MCF 10A (cell line): ENCODE measurements around the gene COG7. TPM values are rescaled to one million over a fixed set of nuclear protein-coding genes. Genes with fewer than 3 reads are reported as not detected.

ENCODE experiments used
- BruUV-seq: library from RNA; stranded (reverse); fragments of 400-500 nt; replicated peaks from 2 replicates; lab custom pipeline; 2021; lab: Mats Ljungman, UMichigan
- CTCF ChIA-PET: fragments of 300-600 bp; sonication (Branson Sonifier 250); formaldehyde crosslinking; extraction: SDS; loops from one replicate; lab custom pipeline; 2021; ENCODE audit warnings: antibody characterized with exemption, inconsistent platforms; lab: Yijun Ruan, JAX
- POLR2A ChIA-PET: fragments of 300-600, 350-650 bp; sonication (Branson Sonifier 250); formaldehyde crosslinking; extraction: SDS; loops from one replicate; lab custom pipeline; 2020; ENCODE audit warnings: antibody characterized with exemption, inconsistent platforms; lab: Yijun Ruan, JAX
- DNase-seq: peaks from one replicate; pipeline ENCODE4 v3.0.0-alpha.2; 2018; ENCODE audit not compliant: unreplicated experiment
- H3K27ac Mint-ChIP-seq: one replicate; pipeline ENCODE4 v1.8.0; 2022; ENCODE audit warnings: mild to moderate bottlenecking, low read depth, mixed read lengths; ENCODE audit not compliant: unreplicated experiment
- H3K27me3 Mint-ChIP-seq: one replicate; pipeline ENCODE4 v1.8.0; 2022; ENCODE audit warnings: mixed read lengths; ENCODE audit not compliant: insufficient read depth, unreplicated experiment
- H3K36me3 Mint-ChIP-seq: one replicate; pipeline ENCODE4 v1.8.0; 2022; ENCODE audit warnings: mild to moderate bottlenecking, moderate library complexity, mixed read lengths; ENCODE audit not compliant: insufficient read depth, unreplicated experiment
- H3K4me1 Mint-ChIP-seq: one replicate; pipeline ENCODE4 v1.8.0; 2022; ENCODE audit warnings: mixed read lengths; ENCODE audit not compliant: insufficient read depth, unreplicated experiment
- H3K4me3 Mint-ChIP-seq: one replicate; pipeline ENCODE4 v1.8.0; 2022; ENCODE audit warnings: mild to moderate bottlenecking, moderate library complexity, mixed read lengths; ENCODE audit not compliant: unreplicated experiment
- H3K9me3 Mint-ChIP-seq: one replicate; pipeline ENCODE4 v1.8.0; 2022; ENCODE audit warnings: mixed read lengths; ENCODE audit not compliant: unreplicated experiment
- intact Hi-C: fragments of 100-400 bp; cut with micrococcal nuclease; formaldehyde crosslinking; loops from 2 replicates; pipeline ENCODE4 v1.14.1; 2022
- total RNA-seq: library from RNA; stranded (reverse); gene quantifications from 2 replicates; pipeline ENCODE4 v1.2.3, GENCODE V29; 2022
- TF ChIP-seq, protein P1 (sequence below): fragments of 200-600 bp; IDR thresholded peaks from one replicate; pipeline ENCODE4 v1.8.0; 2022; ENCODE audit warnings: antibody characterized with exemption, mild to moderate bottlenecking; ENCODE audit not compliant: unreplicated experiment

The COG7 gene
- total RNA-seq, 1 experiment from 2014 or later: 10.0 TPM

DNA sequence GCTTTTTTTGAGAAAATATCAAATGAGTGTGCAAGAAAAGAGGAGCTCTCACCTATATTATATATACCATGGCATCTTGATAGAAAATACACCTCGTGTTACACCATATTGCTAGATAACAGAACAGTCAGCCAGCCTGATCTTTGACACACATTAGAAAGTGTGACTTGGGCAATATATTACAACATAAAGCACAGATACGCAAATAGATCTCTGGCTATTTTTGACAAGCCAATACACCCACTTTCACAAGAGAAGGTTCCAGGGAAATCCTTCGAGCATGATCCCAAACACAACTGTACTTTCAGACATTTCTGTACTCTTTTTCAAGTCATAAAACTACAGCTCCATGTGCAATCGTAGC, 47.9 kb upstream of the COG7 start:
- H3K4me1 Mint-ChIP-seq: peaks cover 31% of the 10 kb centered on the region
- ChIA-PET POLR2A (interaction anchor here (1.8 to 2.7 kb wide), 3 partner anchors 9 to 57 kb away, joined by 9 to 12 read pairs (median 11); partner anchors contain the start of genes EARS2, GGA2 and UBFD1), CTCF (interaction anchor here (1.0 to 2.1 kb wide), 3 partner anchors 9 to 74 kb away, joined by 3 to 8 read pairs (median 5); no protein-coding TSS in a partner anchor)
- BruUV-seq: no TSS peak
- H3K27me3 Mint-ChIP-seq: no peaks in the 10 kb centered on the region
- intact Hi-C loops: no loop called here
- no peak for DNase-seq
- H3K4me3 Mint-ChIP-seq: no peak overlapping the region
- H3K27ac Mint-ChIP-seq: no peak overlapping the region
- H3K9me3 Mint-ChIP-seq: no peaks in the 10 kb centered on the region
- TF ChIP-seq, protein P1, sequence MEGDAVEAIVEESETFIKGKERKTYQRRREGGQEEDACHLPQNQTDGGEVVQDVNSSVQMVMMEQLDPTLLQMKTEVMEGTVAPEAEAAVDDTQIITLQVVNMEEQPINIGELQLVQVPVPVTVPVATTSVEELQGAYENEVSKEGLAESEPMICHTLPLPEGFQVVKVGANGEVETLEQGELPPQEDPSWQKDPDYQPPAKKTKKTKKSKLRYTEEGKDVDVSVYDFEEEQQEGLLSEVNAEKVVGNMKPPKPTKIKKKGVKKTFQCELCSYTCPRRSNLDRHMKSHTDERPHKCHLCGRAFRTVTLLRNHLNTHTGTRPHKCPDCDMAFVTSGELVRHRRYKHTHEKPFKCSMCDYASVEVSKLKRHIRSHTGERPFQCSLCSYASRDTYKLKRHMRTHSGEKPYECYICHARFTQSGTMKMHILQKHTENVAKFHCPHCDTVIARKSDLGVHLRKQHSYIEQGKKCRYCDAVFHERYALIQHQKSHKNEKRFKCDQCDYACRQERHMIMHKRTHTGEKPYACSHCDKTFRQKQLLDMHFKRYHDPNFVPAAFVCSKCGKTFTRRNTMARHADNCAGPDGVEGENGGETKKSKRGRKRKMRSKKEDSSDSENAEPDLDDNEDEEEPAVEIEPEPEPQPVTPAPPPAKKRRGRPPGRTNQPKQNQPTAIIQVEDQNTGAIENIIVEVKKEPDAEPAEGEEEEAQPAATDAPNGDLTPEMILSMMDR: no peak
- H3K36me3 Mint-ChIP-seq: peaks cover 10% of the 10 kb centered on the region

DNA sequence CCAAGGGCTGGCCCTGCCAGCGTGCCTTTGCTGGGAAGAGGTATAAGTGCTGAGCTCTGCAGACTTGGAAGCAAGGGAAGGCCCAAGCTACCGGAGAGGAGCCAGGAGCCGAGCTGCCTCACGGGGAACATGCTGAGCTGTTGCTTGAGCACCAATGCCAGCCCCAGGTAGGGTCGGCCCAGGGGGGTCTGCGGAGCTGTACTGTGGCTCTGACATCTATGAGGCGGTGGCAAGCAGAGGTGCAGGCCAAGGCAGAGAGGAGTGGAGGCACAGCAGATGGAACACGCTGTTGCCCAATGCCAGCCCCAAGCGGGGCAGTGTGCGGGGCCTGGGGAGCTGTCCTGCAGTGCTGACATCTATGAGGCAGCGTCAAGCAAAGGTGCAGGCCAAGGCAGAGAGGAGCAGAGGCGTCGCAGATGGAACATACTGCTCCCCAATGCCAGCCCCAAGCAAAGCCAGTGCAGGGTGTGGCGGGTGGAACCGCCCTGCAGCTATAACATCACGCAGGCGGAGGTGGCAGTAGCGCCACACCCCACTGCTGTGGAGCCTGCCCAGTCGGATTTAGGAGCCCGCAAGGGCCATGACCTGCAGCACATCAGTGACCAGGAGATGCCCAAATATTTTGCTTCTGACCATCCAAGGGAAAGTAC, 47.3 kb upstream of the COG7 start:
- Mint-ChIP-seq H3K4me1 (peaks cover 31% of the 10 kb centered on the region), H3K36me3 (peaks cover 15% of the 10 kb centered on the region), H3K27ac (no peak overlapping the region), H3K27me3 (no peaks in the 10 kb centered on the region), H3K9me3 (no peaks in the 10 kb centered on the region), H3K4me3 (no peak overlapping the region)
- TF ChIP-seq, protein P1: no peak
- intact Hi-C loops: no loop called here
- ChIA-PET CTCF (interaction anchor here (0.6 to 2.1 kb wide), 7 partner anchors 8 to 347 kb away, joined by 3 to 11 read pairs (median 5); no protein-coding TSS in a partner anchor), POLR2A (interaction anchor here (1.8 to 2.7 kb wide), 3 partner anchors 9 to 58 kb away, joined by 9 to 12 read pairs (median 11); partner anchors contain the start of genes EARS2, GGA2 and UBFD1)
- no TSS peak for BruUV-seq
- DNase-seq: no peak

DNA sequence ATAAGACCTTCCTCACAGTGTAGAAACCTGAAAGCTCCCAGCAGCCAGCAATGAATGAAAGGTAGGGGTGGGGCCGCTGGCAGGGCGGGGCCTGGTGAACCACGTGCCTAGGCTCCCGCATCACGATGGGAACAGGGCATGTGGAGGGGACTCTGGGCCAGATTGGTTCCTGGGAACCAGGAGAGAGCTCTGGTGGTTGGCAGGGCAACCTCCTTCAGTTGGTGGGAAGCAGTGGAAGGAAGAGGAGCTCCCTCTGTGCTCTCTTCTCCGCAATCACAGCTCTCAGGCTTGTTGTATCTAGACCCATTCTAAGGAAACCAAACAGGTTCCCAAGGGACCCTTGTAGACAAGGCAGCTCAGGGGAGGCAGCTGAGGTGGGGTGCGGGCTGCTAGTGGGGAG, 46.8 kb upstream of the COG7 start:
- CTCF ChIA-PET: interaction anchor here (0.7 to 2.1 kb wide), 5 partner anchors 8 to 347 kb away, joined by 3 to 11 read pairs (median 5); no protein-coding TSS in a partner anchor
- DNase-seq: no peak
- intact Hi-C loops: no loop called here
- Mint-ChIP-seq H3K36me3 (peaks cover 21% of the 10 kb centered on the region), H3K27ac (no peak overlapping the region), H3K4me1 (peaks cover 27% of the 10 kb centered on the region), H3K27me3 (no peaks in the 10 kb centered on the region), H3K9me3 (no peaks in the 10 kb centered on the region), H3K4me3 (no peak overlapping the region)
- BruUV-seq: no TSS peak
- POLR2A ChIA-PET: interaction anchor here (0.7 to 2.7 kb wide), 4 partner anchors 8 to 1757 kb away, joined by 3 to 12 read pairs (median 10); partner anchors contain the start of genes EARS2, GGA2 and UBFD1
- TF ChIP-seq, protein P1: no peak

DNA sequence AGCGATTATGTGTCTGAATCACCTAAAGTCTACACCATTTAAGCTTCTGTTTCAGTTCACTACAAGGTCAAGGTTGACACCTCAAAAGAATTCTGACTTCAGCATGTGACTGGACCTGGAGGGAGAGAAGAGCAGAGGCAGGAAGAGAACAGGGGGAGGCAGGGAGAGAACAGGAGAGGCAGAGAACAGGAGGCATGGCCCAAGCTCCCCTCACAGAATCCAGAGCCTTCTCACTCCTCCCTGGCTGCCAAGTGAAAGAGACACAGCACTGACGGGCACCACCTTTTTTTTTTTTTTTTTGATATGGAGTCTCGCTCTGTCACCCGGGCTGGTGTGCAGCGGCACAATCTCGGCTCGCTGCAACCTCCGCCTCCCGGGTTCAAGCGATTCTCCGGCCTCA, 45.9 kb upstream of the COG7 start:
- Mint-ChIP-seq H3K36me3 (peaks cover 21% of the 10 kb centered on the region), H3K27me3 (no peaks in the 10 kb centered on the region), H3K4me3 (no peak overlapping the region), H3K27ac (no peak overlapping the region), H3K9me3 (no peaks in the 10 kb centered on the region), H3K4me1 (peaks cover 25% of the 10 kb centered on the region)
- no peak for DNase-seq
- TF ChIP-seq, protein P1: no peak
- POLR2A ChIA-PET: interaction anchor here (2.6 to 2.7 kb wide), 2 partner anchors 11 to 59 kb away, joined by 11 to 12 read pairs; partner anchors contain the start of genes EARS2, GGA2 and UBFD1
- intact Hi-C loops: no loop called here
- no TSS peak for BruUV-seq
- CTCF ChIA-PET: interaction anchor here (0.6 to 1.9 kb wide), 3 partner anchors 10 to 75 kb away, joined by 3 to 11 read pairs (median 5); no protein-coding TSS in a partner anchor
